H1 (cell line): ENCODE results near the gene ARV1. TPM values are rescaled to one million over a fixed set of nuclear protein-coding genes. Genes with fewer than 3 reads are reported as not detected.

Experiments
- CTCF ChIA-PET: fragments of 300-600 bp; sonication (Branson Sonifier 250); formaldehyde crosslinking; loops from one replicate; lab custom pipeline; 2021; ENCODE audit not compliant: partially characterized antibody; lab: Charles Lee
- POLR2A ChIA-PET: fragments of 300-600 bp; sonication (Branson Sonifier 250); formaldehyde crosslinking; loops from one replicate; lab custom pipeline; 2021; ENCODE audit warnings: inconsistent platforms; ENCODE audit not compliant: partially characterized antibody; lab: Charles Lee
- DNase-seq, 2 experiments: peaks; one replicate each; pipeline versions ENCODE4 v3.0.0 to v3.0.0-alpha.2; 2010 to 2022; ENCODE audit warnings: low spot score in 2 of 2, low read depth in 1 of 2, mixed read lengths in 1 of 2
- FAIRE-seq: peaks from 2 replicates; lab custom pipeline; 2011; peaks lifted over from hg19 to GRCh38; lab: Jason Lieb, UNC
- H2AFZ ChIP-seq: 2 replicates; pipeline ENCODE4 v1.8.1; 2012; ENCODE audit warnings: low read length, inconsistent platforms
- H2AK5ac ChIP-seq: 2 replicates; pipeline ENCODE4 v1.6.1; 2013; ENCODE audit warnings: low read depth, low read length
- H2BK120ac ChIP-seq: replicated peaks from 2 replicates; pipeline ENCODE3; 2013; ENCODE audit warnings: low read depth, low read length, inconsistent platforms
- H2BK12ac ChIP-seq: 2 replicates; pipeline ENCODE4 v1.6.1; 2013; ENCODE audit warnings: low read depth, low read length
- H2BK15ac ChIP-seq: 2 replicates; pipeline ENCODE4 v1.6.1; 2013; ENCODE audit warnings: low read length
- H2BK20ac ChIP-seq: 2 replicates; pipeline ENCODE4 v1.6.1; 2013; ENCODE audit warnings: low read length
- H2BK5ac ChIP-seq: 2 replicates; pipeline ENCODE4 v1.6.1; 2013; ENCODE audit warnings: low read depth, low read length
- H3K14ac ChIP-seq: 2 replicates; pipeline ENCODE4 v1.6.1; 2013; ENCODE audit warnings: inconsistent platforms; ENCODE audit not compliant: insufficient read length
- H3K18ac ChIP-seq: 2 replicates; pipeline ENCODE4 v1.6.1; 2013; ENCODE audit warnings: low read length; ENCODE audit errors: extremely low read depth
- H3K23ac ChIP-seq: 2 replicates; pipeline ENCODE4 v1.6.1; 2013; ENCODE audit warnings: inconsistent platforms; ENCODE audit not compliant: insufficient read length
- H3K23me2 ChIP-seq: 2 replicates; pipeline ENCODE4 v1.6.1; 2013; ENCODE audit warnings: low read depth, low read length
- H3K27ac ChIP-seq: 2 replicates; pipeline ENCODE4 v1.6.1; 2011; ENCODE audit warnings: low read depth, low read length, inconsistent platforms
- H3K27me3 ChIP-seq, 4 experiments: replicated peaks in 1 of 4; 1 replicate in 1 of 4; 2 replicates in 3 of 4; pipeline versions ENCODE4 v1.6.1 to v1.8.1; 2011 to 2013; ENCODE audit warnings: low read length in 3 of 4, mild to moderate bottlenecking in 3 of 4, inconsistent platforms in 2 of 4, mixed read lengths in 2 of 4, moderate library complexity in 1 of 4; ENCODE audit not compliant: control insufficient read depth in 3 of 4, insufficient read depth in 3 of 4; ENCODE audit errors: extremely low read depth in 1 of 4
- H3K36me3 ChIP-seq, 4 experiments: 2 replicates each; pipeline versions ENCODE4 v1.6.1 to v1.8.1; 2011 to 2013; ENCODE audit warnings: mild to moderate bottlenecking in 4 of 4, low read length in 3 of 4, moderate library complexity in 2 of 4, control low read depth in 1 of 4, inconsistent platforms in 1 of 4; ENCODE audit not compliant: insufficient read depth in 4 of 4, control insufficient read depth in 2 of 4
- H3K4ac ChIP-seq: replicated peaks from 2 replicates; pipeline ENCODE3; 2013; ENCODE audit warnings: low read length, low read depth, mixed read lengths, inconsistent platforms; ENCODE audit not compliant: insufficient read length
- H3K4me1 ChIP-seq, 4 experiments: replicated peaks in 1 of 4; 1 replicate in 1 of 4; 2 replicates in 3 of 4; pipeline versions ENCODE4 v1.6.1 to v1.8.1; 2011 to 2013; ENCODE audit warnings: low read length in 3 of 4, inconsistent platforms in 2 of 4, mixed read lengths in 1 of 4; ENCODE audit not compliant: insufficient read depth in 4 of 4, control insufficient read depth in 3 of 4
- H3K4me2 ChIP-seq, 2 experiments: 2 replicates each; pipeline versions ENCODE4 v1.6.1 to v1.8.1; 2011 to 2013; ENCODE audit warnings: low read depth in 2 of 2, low read length in 2 of 2, control low read depth in 1 of 2, inconsistent platforms in 1 of 2, mild to moderate bottlenecking in 1 of 2; ENCODE audit not compliant: insufficient read depth in 1 of 2
- H3K4me3 ChIP-seq, 4 experiments: fragments of 200-600, 300-600 bp in 1 of 4; sonication (generic), shearing (Covaris generic), sonication (Bioruptor Twin) in 1 of 4; 2 replicates each; pipeline versions ENCODE4 v1.5.1 to v1.8.1; 2011 to 2016; ENCODE audit warnings: low read length in 4 of 4, low read depth in 3 of 4, control low read depth in 2 of 4, inconsistent platforms in 2 of 4, mild to moderate bottlenecking in 2 of 4, mixed read lengths in 1 of 4, moderate library complexity in 1 of 4; ENCODE audit not compliant: insufficient read depth in 2 of 4; ENCODE audit errors: extremely low read depth in 1 of 4
- H3K56ac ChIP-seq: replicated peaks from 2 replicates; pipeline ENCODE3; 2013; ENCODE audit warnings: low read depth, mild to moderate bottlenecking, mixed read lengths, low read length, inconsistent platforms; ENCODE audit not compliant: insufficient read length
- H3K79me1 ChIP-seq: 2 replicates; pipeline ENCODE4 v1.6.1; 2013; ENCODE audit warnings: low read depth, low read length, control low read depth
- H3K79me2 ChIP-seq, 2 experiments: 2 replicates each; pipeline versions ENCODE4 v1.6.1 to v1.8.1; 2012 to 2013; ENCODE audit warnings: low read length in 2 of 2, mild to moderate bottlenecking in 2 of 2, inconsistent platforms in 1 of 2; ENCODE audit not compliant: insufficient read depth in 2 of 2, control insufficient read depth in 1 of 2
- H3K9ac ChIP-seq, 4 experiments: replicated peaks in 1 of 4; 1 replicate in 1 of 4; 2 replicates in 3 of 4; pipeline versions ENCODE4 v1.6.1 to v1.8.1; 2011 to 2013; ENCODE audit warnings: low read depth in 3 of 4, low read length in 3 of 4, control low read depth in 2 of 4, mild to moderate bottlenecking in 2 of 4, moderate library complexity in 2 of 4, inconsistent platforms in 1 of 4; ENCODE audit errors: extremely low read depth in 1 of 4
- H3K9me3 ChIP-seq, 2 experiments: 2 replicates each; pipeline versions ENCODE4 v1.6.1 to v1.8.1; 2012 to 2013; ENCODE audit warnings: mild to moderate bottlenecking in 2 of 2, moderate library complexity in 2 of 2, control low read depth in 1 of 2, inconsistent platforms in 1 of 2, low read depth in 1 of 2, low read length in 1 of 2, mixed read lengths in 1 of 2; ENCODE audit not compliant: insufficient read depth in 2 of 2
- H4K20me1 ChIP-seq, 2 experiments: replicated peaks in 1 of 2; 2 replicates each; pipeline versions ENCODE3 to v1.8.1; 2011 to 2013; ENCODE audit warnings: inconsistent platforms in 2 of 2, low read length in 2 of 2, mild to moderate bottlenecking in 1 of 2; ENCODE audit not compliant: insufficient read depth in 2 of 2, control insufficient read depth in 1 of 2
- H4K5ac ChIP-seq: 2 replicates; pipeline ENCODE4 v1.6.1; 2013; ENCODE audit warnings: low read length, low read depth, mixed read lengths, inconsistent platforms; ENCODE audit not compliant: insufficient read length
- H4K8ac ChIP-seq: 2 replicates; pipeline ENCODE4 v1.8.0; 2013; ENCODE audit warnings: mild to moderate bottlenecking, moderate library complexity, low read length, inconsistent platforms; ENCODE audit not compliant: insufficient read depth; ENCODE audit errors: extremely low read depth
- H4K91ac ChIP-seq: replicated peaks from 2 replicates; pipeline ENCODE3; 2013; ENCODE audit warnings: low read length, mixed read lengths, inconsistent platforms; ENCODE audit not compliant: insufficient read length
- CTBP2 ChIP-seq: IDR thresholded peaks from 2 replicates; pipeline ENCODE4 v1.7.0; 2011; ENCODE audit warnings: borderline replicate concordance, mild to moderate bottlenecking, moderate library complexity, mixed read lengths, low read length; ENCODE audit not compliant: insufficient read depth, insufficient read length
- HDAC6 ChIP-seq: IDR thresholded peaks from one replicate; pipeline ENCODE4 v1.7.1; 2012; ENCODE audit warnings: low read depth, mild to moderate bottlenecking, inconsistent platforms, low read length, moderate library complexity
- POU5F1 ChIP-seq: IDR thresholded peaks from 2 replicates; pipeline ENCODE4 v1.6.1; 2011; ENCODE audit warnings: low read depth, mild to moderate bottlenecking, low read length, moderate library complexity
- RBBP5 ChIP-seq: IDR thresholded peaks from 2 replicates; pipeline ENCODE4 v1.7.1; 2012; ENCODE audit warnings: low read depth, mild to moderate bottlenecking, inconsistent platforms, low read length, moderate library complexity, borderline replicate concordance
- RNF2 ChIP-seq: fragments of 200-900, 300-1000 bp; sonication (generic); IDR thresholded peaks from 2 replicates; pipeline ENCODE4 v1.7.1; 2016; ENCODE audit warnings: borderline replicate concordance, low read depth, mild to moderate bottlenecking, antibody characterized with exemption, low read length; ENCODE audit not compliant: poor library complexity, severe bottlenecking; ENCODE audit errors: missing control alignments
- SP1 ChIP-seq: IDR thresholded peaks from 2 replicates; pipeline ENCODE4 v1.6.1; 2011; ENCODE audit warnings: low read depth, low read length
- TAF7 ChIP-seq: optimal IDR thresholded peaks from 2 replicates; pipeline ENCODE3; 2011; ENCODE audit warnings: low read depth, mild to moderate bottlenecking, inconsistent platforms, low read length, moderate library complexity, borderline replicate concordance
- TEAD4 ChIP-seq: IDR thresholded peaks from 2 replicates; pipeline ENCODE4 v1.6.1; 2012; ENCODE audit warnings: low read depth, low read length, inconsistent platforms, mixed read lengths
- WGBS, 2 experiments: shearing (Covaris generic) in 1 of 2; methylation state at CpG; one replicate each; pipeline versions ENCODE4 v1.1.6 to v1.1.7; 2013 to 2015; ENCODE audit warnings: low lambda C conversion rate in 2 of 2, mixed read lengths in 2 of 2, inconsistent platforms in 1 of 2, low coverage in 1 of 2, missing lambda C conversion rate in 1 of 2; ENCODE audit not compliant: insufficient replicate concordance in 2 of 2, insufficient coverage in 1 of 2, insufficient read length in 1 of 2; ENCODE audit errors: extremely low coverage in 1 of 2, missing lambda C conversion rate in 1 of 2; 5-methylcytosine and 5-hydroxymethylcytosine counted together
- polyA plus RNA-seq, 7 experiments: library from polyadenylated mRNA; depleted of rRNA in 3 of 7; stranded (reverse) in 5 of 7; unstranded in 2 of 7; fragments of >200 nt in 5 of 7; fragments of 200-250 nt in 2 of 7; gene quantifications; 1 replicate in 5 of 7; 2 replicates in 1 of 7; 4 replicates in 1 of 7; pipeline versions ENCODE4 v1.2.1 to v1.2.3, GENCODE V29; 2011 to 2013; ENCODE audit warnings: missing spikeins in 2 of 7, mixed read lengths in 2 of 7
- total RNA-seq: library from RNA; stranded (reverse); fragmentation: NEBNext Ultra II Directional; extraction: Animal tissue kit (Norgen Biotek cat#: 25700); gene quantifications from 2 replicates; pipeline ENCODE4 v1.2.1, GENCODE V29; 2021

Gene ARV1
- total and polyA plus RNA-seq, 2 of the 8 experiments (the other 6 are each of a cell fraction or from before 2014, with no cell fraction given): 13.1 to 13.4 TPM

DNA sequence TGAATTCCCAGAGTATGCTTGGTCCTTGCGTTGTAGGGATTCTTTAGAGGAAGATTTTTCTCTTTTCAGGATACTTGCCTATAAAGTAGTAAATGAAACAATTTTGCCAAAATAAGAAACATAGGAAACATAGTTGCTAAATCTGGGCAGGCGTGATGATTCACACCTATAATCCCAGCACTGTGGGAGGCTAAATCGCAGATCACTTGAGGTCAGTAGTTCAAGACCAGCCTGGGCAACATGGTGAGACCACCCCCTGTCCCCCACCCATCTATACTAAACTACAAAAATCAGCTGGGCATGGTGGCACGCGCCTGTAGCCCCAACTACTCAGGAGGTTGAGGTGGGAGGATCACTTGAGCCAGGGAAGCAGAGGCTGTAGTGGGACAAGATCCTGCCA, 4.9 kb downstream of the ARV1 start:
- 80% methylated on average over 5 of the region's 5 CpGs; no CpG with 5 or more reads in 1 of the 2 experiments for WGBS, 2 experiments
- no peak for DNase-seq
- Histone ChIP-seq H3K56ac (no peak overlapping the region), H2BK120ac (no peak overlapping the region), H3K4me3 (no peak overlapping the region), H3K27ac (no peak overlapping the region), H3K23me2 (no peaks in the 10 kb centered on the region; the same call in 1 of the 2 replicates), H3K27me3 (peaks cover 37 to 71% (median 60%) of the 10 kb centered on the region in 4 experiments), H4K5ac (no peak overlapping the region), H4K8ac (no peak overlapping the region), H3K18ac (no peak overlapping the region), H3K4me1 (peaks cover 0 to 6% (median 2%) of the 10 kb centered on the region in 4 experiments; a peak in 4 of 7 replicates), H3K36me3 (peaks cover 0 to 2% (median 0%) of the 10 kb centered on the region in 4 experiments; a peak in 2 of 8 replicates), H4K20me1 (peaks cover 16 to 40% of the 10 kb centered on the region in 2 experiments), H3K79me1 (no peaks in the 10 kb centered on the region), H4K91ac (no peak overlapping the region), H3K9ac (no peak overlapping the region), H2BK15ac (no peak overlapping the region), H3K23ac (no peak overlapping the region), H2AK5ac (no peak overlapping the region), H2AFZ (no peak overlapping the region), H2BK12ac (no peak overlapping the region), H3K4me2 (peak overlapping the region in 1 of 2 experiments; percentile 6; a peak in 1 of 4 replicates), H3K79me2 (no peaks in the 10 kb centered on the region), H2BK20ac (no peak overlapping the region), H2BK5ac (no peak overlapping the region), H3K14ac (no peak overlapping the region), H3K9me3 (no peaks in the 10 kb centered on the region), H3K4ac (no peak overlapping the region)
- no peak for FAIRE-seq
- ChIA-PET CTCF (interaction anchor here (0.7 kb wide), 1 partner anchor 192 kb away, joined by 3 read pairs; no protein-coding TSS in a partner anchor), POLR2A (no interaction called here)
- TF ChIP-seq TAF7: no peak
- no peak for TF ChIP-seq RNF2
- TF ChIP-seq TEAD4: no peak
- TF ChIP-seq POU5F1: no peak
- TF ChIP-seq SP1: no peak
- TF ChIP-seq HDAC6: no peak
- no peak for TF ChIP-seq CTBP2
- no peak for TF ChIP-seq RBBP5
